Stimulated activated CD8-positive, alpha-beta memory T cell treated with anti-CD3 and anti-CD28 coated beads, Interleukin-4, amount 100 ng/mL, for 24 hours (primary cell): Measurements from ENCODE around the gene FRRS1.

Experiments used
- DNase-seq: peaks from one replicate; pipeline ENCODE4 v3.0.0-alpha.2; 2020; ENCODE audit warnings: low read depth

The FRRS1 gene

DNA sequence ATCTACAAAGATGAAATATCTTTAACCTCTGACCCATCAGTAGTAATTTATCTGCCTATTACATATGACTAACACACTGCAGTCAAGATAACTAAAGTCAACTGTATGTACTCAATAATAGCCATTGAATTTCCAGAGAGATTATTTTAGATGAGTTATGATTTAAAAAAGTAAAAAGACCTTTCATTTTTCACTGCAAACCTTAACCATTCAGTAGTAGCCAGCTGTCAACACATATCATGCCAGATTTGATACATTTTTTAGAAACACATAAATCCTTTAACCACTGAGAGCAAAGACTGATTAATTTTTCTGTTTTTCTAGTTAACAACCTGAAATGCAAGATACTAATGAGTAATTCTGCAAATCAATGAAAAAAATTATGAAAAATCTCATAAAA is 89.6 kb downstream of the FRRS1 start:
- no peak for DNase-seq

DNA sequence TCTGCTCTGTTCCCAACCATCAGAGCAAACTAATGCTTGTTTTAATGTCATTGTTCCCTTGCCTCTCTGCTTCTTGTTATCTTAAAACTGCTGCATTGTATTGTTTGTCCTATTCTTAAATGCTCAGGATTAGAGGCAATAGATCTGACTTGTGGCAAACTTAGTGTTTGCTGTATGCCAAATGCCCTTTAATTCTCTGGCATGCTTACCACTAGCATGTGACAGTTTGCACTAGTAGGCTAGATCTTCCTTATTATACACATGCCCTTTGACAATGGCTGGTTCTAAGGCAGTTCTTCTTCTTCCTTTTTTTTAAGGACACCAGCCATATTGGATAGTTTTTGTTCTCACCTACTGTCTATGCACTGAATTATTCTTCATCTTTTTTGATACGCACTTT is 90.4 kb downstream of the FRRS1 start:
- no peak for DNase-seq

DNA sequence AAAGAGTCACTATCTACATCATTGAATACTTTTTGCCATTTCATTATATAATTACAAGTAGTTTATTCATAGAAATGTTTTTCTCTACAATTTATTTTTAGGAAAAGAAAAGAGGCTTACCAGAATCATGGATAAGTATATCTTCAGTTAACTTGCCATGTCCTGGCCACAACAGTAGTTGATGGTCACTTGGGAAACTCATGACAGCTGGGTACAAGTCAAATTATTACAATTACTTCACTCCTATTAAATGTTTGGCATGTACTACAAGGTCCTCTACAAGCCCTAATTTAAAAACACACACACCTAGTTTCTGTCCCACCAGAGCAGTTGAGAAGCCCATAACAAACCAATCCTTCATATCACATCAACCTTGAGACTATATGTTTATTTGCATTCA is 91.1 kb downstream of the FRRS1 start:
- no peak for DNase-seq

DNA sequence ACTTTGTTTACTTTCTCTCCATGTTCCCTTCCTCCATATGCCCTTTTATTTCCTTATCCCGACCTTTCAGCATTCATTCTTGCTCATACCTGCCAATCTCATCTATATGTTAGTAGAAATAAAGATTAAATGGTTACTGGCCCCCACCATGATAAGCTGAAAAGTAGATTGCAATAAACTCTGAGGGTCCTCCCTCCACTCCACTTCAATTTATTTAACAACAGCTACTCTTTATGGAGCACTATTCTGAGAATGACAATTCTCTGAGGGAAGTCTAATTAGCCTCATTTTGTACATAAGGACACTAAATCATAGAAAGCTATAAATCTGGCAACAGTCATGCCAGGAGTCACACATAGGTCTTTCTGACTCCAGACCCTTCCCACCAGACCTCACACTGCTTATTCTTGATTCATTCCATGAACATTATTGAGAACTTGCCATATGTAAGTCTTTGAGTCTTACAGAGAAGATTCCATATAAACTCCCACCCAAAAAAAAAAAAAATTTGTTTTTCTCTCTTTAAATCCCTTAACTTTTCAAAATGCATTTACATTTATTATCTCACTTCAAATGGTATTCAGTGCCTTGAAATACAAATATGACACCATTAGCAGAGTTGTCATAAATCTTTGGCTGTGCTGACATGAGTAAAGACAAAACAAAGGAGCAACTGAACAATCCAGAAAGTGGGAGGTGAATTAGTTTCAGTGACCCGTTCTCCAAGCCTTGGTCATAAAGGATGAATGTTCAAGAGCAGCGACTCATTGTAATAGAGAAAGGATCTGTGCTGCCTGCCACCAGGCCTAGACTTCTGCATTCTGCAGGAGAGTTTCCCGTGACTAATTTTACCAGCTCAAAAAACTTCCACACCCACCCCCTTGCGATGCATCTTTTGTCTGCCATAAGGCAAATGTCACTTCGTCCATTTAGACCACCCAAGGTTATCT is 92.0 kb downstream of the FRRS1 start:
- no peak for DNase-seq

DNA sequence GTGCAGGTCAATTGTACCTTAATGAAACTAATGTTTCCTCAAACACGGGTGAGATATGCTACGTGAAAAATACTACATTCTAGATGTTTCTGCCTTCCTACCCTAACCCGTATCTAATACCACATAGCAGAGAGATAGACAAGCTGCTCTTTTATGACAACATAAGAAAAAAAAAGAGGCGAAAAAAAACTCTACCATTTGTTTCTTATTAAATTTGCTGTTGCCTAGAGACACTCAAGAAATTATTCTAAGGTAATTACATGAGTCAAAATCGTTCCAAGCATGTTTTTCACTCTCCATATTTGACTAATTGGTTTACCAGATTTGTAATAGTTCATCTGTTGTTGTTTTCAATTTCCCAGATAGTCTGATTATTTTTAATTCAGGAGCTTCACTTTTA is 93.1 kb downstream of the FRRS1 start:
- no peak for DNase-seq

DNA sequence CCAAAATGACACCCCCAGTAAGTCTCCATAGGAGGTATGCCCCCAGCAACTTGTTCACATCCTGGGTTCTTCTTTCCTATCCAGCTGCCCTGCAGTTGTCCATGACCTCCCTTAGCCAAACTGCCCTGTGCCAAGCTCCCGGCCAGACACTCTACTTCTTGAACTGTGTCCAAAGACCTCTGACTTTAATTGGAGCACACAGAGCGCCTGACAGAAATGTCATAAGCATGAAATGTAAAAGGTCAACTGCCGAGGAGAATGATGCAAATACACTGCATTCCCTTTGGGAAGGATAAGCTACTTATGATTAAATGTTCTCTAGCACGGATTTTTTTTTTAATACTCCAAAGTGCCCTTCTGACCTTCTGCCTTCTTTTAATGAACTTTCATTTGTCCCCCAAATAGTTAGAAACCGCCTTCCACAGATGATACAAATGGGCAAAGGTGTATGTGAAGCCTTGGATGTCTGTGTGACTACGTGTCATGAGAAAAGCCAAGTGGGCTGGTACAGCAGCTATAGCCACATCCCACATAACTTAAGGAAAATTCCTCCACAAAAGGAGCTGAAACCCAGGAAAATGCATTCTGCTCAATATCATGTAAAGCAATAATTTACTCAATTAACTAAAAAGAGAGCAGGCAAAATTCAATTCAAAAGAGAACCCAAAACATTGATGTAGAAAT is 93.8 kb downstream of the FRRS1 start:
- DNase-seq: no peak

DNA sequence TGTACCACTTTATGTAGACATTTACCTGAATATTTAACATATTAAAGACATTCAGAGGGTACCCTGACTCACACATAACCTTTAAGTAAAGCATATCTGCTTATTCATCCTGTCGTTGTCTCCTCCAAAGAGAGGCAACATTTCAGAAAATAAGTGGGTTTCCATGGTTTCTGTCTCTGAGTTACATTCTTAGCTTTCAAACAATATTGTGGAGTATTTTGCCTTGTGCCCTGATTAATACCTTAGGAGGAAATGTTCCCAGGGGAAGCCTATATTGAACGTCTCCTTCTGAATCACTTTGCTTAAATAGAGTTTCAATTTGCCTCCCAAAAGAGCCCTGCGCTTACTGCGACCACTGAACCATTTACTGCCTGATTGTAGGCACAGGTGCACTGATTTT is 94.4 kb downstream of the FRRS1 start:
- DNase-seq: no peak

DNA sequence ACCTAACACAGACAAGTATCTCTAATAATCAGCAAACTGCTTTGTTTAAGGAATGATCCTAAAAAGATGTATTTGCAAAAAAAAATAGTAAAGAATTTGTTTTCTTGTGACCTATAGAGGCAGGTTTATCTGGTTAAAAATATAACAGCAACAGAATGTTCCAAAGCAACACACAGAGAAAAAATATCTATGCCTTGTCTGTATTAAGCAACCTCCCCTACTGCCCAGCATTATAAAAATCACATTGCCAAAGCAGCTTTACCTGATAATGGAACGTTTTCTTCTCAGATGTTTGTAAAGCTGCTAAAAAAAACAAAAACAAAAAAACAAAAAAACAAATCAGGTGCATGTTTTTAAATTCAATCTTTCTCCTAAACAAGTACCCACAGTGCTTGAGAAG is 95.9 kb downstream of the FRRS1 start:
- DNase-seq: no peak

DNA sequence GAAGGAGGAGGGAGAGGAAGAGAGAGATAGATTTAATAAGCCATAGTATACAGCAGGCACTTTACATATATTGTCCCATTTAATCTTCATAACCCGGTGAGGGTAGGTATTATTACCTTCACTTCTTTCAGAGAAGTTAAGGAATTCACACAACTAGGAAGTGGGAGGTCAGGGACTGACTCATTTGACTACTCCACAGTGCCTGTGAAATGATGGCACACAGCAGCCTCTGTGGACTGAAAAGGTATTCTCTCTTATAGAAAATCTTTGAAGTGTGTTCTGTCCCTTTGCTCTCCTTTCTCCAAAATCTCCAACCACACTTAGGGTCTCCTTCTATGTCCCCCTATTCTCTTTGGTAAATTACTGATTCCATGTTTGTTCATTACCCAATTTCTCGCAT is 96.6 kb downstream of the FRRS1 start:
- no peak for DNase-seq

DNA sequence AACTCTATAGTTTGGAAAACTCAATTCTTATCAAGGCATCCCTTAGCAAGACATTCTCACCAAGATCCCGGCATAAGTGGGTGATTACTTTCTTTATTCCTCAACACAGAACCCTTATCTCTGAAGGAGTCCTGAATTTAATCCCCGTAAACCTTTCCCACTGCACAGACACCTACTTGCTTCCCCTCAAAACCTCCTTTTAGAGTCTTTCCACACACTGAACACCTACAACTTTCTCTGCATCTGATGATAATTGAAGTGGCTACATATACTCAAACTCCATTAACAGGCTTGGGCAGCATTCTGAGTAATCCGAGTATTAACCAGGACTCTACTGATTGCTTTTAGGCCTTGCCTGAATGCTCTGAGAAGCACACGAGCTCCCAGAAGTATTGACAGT is 97.1 kb downstream of the FRRS1 start:
- no peak for DNase-seq

DNA sequence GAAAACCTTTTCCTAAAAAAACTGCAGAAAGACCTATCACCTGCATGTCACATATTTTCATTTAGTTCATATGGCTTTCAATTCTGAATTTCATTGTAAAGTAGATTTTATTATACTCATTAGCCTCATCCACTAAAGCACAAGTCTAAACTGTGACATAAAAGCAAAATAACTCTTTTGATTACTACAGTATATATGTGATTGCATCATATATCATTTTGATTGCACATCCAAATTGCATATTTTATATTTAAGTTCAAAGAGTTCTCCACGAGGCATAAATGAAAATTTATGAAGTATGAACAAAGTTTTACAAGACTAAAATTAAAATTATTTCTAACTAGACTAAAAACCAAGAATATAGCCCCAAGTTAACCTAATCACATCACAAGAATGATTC is 101.2 kb downstream of the FRRS1 start:
- DNase-seq: no peak

DNA sequence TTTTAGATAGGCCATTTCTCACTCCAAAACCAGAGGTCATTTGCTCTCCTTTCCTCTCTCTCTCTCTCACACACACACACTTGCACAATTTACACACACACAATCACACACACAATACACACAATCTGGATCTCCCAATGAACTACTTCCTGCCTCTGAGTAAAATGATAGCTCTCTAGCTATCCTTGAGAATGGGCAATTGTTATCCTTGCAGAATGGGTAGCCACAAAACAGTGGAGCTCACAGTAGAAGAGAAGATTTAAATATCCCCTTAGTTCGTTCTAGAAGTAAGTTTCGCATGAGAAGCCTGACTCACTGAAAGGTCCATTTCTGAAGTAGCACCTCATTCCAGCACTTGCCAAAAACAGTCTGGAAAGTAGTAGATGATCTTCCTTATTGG is 102.9 kb downstream of the FRRS1 start:
- no peak for DNase-seq

DNA sequence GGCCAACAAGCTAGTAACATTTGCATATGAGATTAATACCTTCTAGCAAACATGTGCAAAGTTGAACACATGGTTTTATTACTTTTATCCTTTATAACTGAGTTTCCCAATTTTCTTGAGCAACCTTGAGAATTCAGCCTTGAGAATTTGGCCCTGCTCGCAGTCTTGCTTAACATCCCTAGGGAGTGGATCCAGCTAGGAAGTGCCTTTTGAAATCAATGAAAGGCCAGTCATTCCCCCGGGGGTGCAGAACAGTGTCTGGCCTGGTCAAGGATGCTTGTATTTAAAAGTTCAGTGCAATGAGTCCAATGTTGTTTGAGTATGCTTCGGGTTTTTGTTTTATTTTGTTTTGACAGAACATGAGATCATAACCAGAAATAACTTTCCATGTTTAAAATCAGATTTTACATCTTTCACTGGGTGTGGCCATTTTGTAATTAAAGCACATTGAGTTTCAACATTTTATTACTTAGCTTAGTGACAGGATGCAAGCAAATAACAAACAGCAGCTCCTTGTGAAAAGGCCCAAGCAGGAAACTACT is 103.8 kb downstream of the FRRS1 start:
- no peak for DNase-seq

DNA sequence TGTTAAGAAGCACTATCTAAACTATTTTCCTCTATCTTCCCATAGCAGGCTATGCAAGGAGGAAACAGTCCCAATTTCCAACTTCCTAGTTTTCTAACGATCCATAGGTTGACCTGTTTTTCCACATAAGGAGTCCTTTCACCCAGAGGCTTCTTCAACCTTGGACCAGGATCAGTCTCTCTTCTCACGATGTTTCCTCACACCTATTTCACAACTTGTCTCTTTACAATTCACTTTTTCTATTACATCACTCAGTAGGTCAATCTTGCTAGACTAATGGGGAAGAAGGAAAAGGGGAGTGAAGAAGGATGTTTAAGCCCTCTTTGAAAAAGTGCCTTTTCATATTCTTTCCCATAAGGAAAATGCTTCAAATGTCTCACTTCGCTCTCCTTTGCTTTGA is 104.7 kb downstream of the FRRS1 start:
- DNase-seq: no peak

DNA sequence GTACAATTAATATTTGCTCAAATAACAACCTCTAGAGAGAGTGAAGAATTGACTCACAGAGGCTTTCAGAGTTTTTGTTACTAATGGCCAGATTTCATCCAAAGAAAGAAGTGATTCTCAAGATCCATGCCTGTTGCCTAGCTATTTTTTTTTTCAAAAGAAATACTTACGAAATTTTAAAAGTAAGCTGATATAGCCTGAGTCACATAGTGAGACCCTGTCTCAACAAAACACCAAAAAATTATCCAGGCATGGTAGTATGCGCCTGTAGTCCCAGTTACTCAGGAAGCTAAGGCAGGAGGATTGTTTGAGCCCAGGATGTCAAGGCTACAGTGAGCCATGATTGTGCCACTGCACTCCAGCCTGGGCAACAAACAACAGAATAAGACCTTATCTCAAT is 105.9 kb downstream of the FRRS1 start:
- no peak for DNase-seq

DNA sequence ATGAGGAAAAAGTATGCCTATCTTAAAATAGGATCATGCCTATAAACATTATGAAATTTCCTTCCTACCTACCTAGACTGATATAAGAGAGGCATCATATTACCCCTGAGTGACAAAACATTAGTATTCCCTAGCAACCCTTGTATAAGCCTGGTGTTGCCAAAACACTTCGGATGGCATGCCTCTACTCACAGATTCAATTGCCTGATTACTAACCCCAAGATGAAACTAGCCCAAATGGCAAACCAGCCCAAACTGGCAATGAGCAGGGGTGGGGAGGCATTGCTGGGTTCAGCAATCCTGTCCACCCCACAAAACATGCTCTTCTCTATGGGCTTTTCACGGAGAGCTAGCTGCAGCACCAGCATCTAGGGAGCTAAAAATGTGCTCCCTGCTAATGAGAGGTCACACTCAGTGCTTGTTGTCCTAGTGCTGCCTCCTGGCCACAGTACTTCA is 106.7 kb downstream of the FRRS1 start:
- DNase-seq: no peak
